Neural cell (in vitro differentiated cells): ENCODE results near the gene ZCCHC4. TPM values are rescaled to one million over a fixed set of nuclear protein-coding genes. Genes with fewer than 3 reads are reported as not detected.
A peak's percentile ranks its signal among the peaks of the same experiment; 100 is the strongest.

Experiments used
- H2AFZ ChIP-seq: fragments of 200-600, 300-800 bp; sonication (generic), shearing (Covaris generic); 2 replicates; pipeline ENCODE4 v1.6.0; 2014; ENCODE audit warnings: low read depth, mild to moderate bottlenecking, antibody characterized with exemption, low read length, moderate library complexity
- H3F3A ChIP-seq: fragments of 200-600 bp; shearing (Covaris generic); 2 replicates; pipeline ENCODE4 v1.6.1; 2016; ENCODE audit warnings: mild to moderate bottlenecking, moderate library complexity, mixed read lengths, antibody characterized with exemption, low read length; ENCODE audit not compliant: insufficient read depth, poor library complexity, severe bottlenecking
- H3K27ac ChIP-seq: fragments of 200-600, 300-800 bp; sonication (generic), shearing (Covaris generic); 2 replicates; pipeline ENCODE4 v1.5.1; 2014; ENCODE audit warnings: mild to moderate bottlenecking, low read length, moderate library complexity
- H3K27me3 ChIP-seq: fragments of 300-800, 200-600 bp; sonication (generic), shearing (Covaris generic); 2 replicates; pipeline ENCODE4 v1.6.0; 2014; ENCODE audit warnings: mild to moderate bottlenecking, low read depth, low read length, moderate library complexity; ENCODE audit not compliant: insufficient read depth
- H3K36me3 ChIP-seq: fragments of 300-800, 200-600 bp; sonication (generic), shearing (Covaris generic); 2 replicates; pipeline ENCODE4 v1.5.1; 2014; ENCODE audit warnings: mild to moderate bottlenecking, antibody characterized with exemption, low read length, moderate library complexity; ENCODE audit not compliant: insufficient read depth
- H3K4me2 ChIP-seq: fragments of 300-800, 200-600 bp; sonication (generic), shearing (Covaris generic); 2 replicates; pipeline ENCODE4 v1.6.0; 2014; ENCODE audit warnings: mild to moderate bottlenecking, low read length
- H3K4me3 ChIP-seq: fragments of 300-800, 200-600 bp; sonication (generic), shearing (Covaris generic); 2 replicates; pipeline ENCODE4 v1.5.1; 2014; ENCODE audit warnings: mild to moderate bottlenecking, low read length, moderate library complexity
- H3K79me2 ChIP-seq: fragments of 200-600 bp; shearing (Covaris generic); replicated peaks from 2 replicates; pipeline ENCODE4 v1.6.0; 2014; ENCODE audit warnings: mild to moderate bottlenecking, low read length, moderate library complexity; ENCODE audit not compliant: insufficient read depth
- H3K9ac ChIP-seq: fragments of 300-800, 200-600 bp; sonication (generic), shearing (Covaris generic); 2 replicates; pipeline ENCODE4 v1.6.1; 2016; ENCODE audit warnings: mild to moderate bottlenecking, low read length, mixed read lengths
- H3K9me2 ChIP-seq: fragments of 200-600 bp; shearing (Covaris generic); 2 replicates; pipeline ENCODE4 v1.6.1; 2016; ENCODE audit warnings: mild to moderate bottlenecking, low read length, mixed read lengths; ENCODE audit not compliant: insufficient read depth
- H3K9me3 ChIP-seq: fragments of 200-600, 300-800 bp; sonication (generic), shearing (Covaris generic); 2 replicates; pipeline ENCODE4 v1.6.1; 2016; ENCODE audit warnings: mild to moderate bottlenecking, mixed run types, low read length, moderate library complexity, mixed read lengths
- H4K20me1 ChIP-seq: fragments of 200-600 bp; shearing (Covaris generic); 2 replicates; pipeline ENCODE4 v1.6.1; 2016; ENCODE audit warnings: mild to moderate bottlenecking, mixed run types; ENCODE audit not compliant: insufficient read depth
- CTCF ChIP-seq: fragments of 450-650 bp; IDR thresholded peaks from 2 replicates; pipeline ENCODE4 v1.5.1; 2014; ENCODE audit warnings: antibody characterized with exemption, mild to moderate bottlenecking, moderate library complexity; ENCODE audit not compliant: poor library complexity, severe bottlenecking
- EP300 ChIP-seq: fragments of 450-650 bp; conservative IDR thresholded peaks from 2 replicates; pipeline ENCODE4 v1.6.1; 2014; ENCODE audit warnings: antibody characterized with exemption, mild to moderate bottlenecking, moderate library complexity; ENCODE audit not compliant: poor library complexity, severe bottlenecking
- EZH2 ChIP-seq: fragments of 200-600, 300-800 bp; shearing (Covaris generic), sonication (generic); IDR thresholded peaks from 2 replicates; pipeline ENCODE4 v1.6.1; 2014; ENCODE audit warnings: antibody characterized with exemption, low read length, borderline replicate concordance, mild to moderate bottlenecking; ENCODE audit not compliant: insufficient read depth, poor library complexity, severe bottlenecking
- MXI1 ChIP-seq: fragments of 450-650 bp; conservative IDR thresholded peaks from 2 replicates; pipeline ENCODE4 v1.6.1; 2014; ENCODE audit warnings: antibody characterized with exemption, mild to moderate bottlenecking; ENCODE audit not compliant: poor library complexity, severe bottlenecking
- POLR2AphosphoS5 ChIP-seq: IDR thresholded peaks from 2 replicates; pipeline ENCODE4 v1.6.1; 2012
- RAD21 ChIP-seq: fragments of 450-650 bp; conservative IDR thresholded peaks from 2 replicates; pipeline ENCODE4 v1.6.1; 2014; ENCODE audit warnings: antibody characterized with exemption, mild to moderate bottlenecking, moderate library complexity
- REST ChIP-seq: IDR thresholded peaks from 2 replicates; pipeline ENCODE4 v1.6.1; 2012; ENCODE audit warnings: borderline replicate concordance
- SMC3 ChIP-seq: fragments of 450-650 bp; conservative IDR thresholded peaks from 2 replicates; pipeline ENCODE4 v1.6.1; 2014; ENCODE audit warnings: antibody characterized with exemption, mild to moderate bottlenecking, moderate library complexity; ENCODE audit not compliant: poor library complexity
- TAF1 ChIP-seq: IDR thresholded peaks from 2 replicates; pipeline ENCODE4 v1.6.1; 2012; ENCODE audit warnings: low read depth
- polyA plus RNA-seq: library from polyadenylated mRNA; depleted of rRNA; stranded (reverse); fragments of >200 nt; gene quantifications from 2 replicates; pipeline ENCODE4 v1.2.3, GENCODE V29; 2014

Gene ZCCHC4
- polyA plus RNA-seq, 1 donor from 2014 or later: 8.6 TPM

- Histone ChIP-seq H3F3A (no peaks in the 10 kb centered on the region), H2AFZ (peak overlapping the region; percentile 73), H3K36me3 (no peaks in the 10 kb centered on the region), H3K4me3 (peak overlapping the region; percentile 94), H3K27ac (peak overlapping the region; percentile 64), H4K20me1 (no peaks in the 10 kb centered on the region), H3K9me3 (no peaks in the 10 kb centered on the region), H3K9me2 (no peaks in the 10 kb centered on the region), H3K27me3 (no peaks in the 10 kb centered on the region), H3K4me2 (peak overlapping the region; percentile 97), H3K79me2 (no peaks in the 10 kb centered on the region), H3K9ac (peak overlapping the region; percentile 74)
- TF ChIP-seq EP300 (no peak), SMC3 (no peak), EZH2 (no peak), TAF1 (no peak), MXI1 (no peak), REST (no peak), CTCF (no peak), POLR2AphosphoS5 (no peak), RAD21 (no peak)
Observed at GRCh38 chr4:25313201-25313895, 774 bp downstream of the ZCCHC4 start.

GRCh38 chr4:25320336-25320735, 7.8 kb downstream of the ZCCHC4 start:
- no peak overlapping the region for H2AFZ ChIP-seq

More at GRCh38 chr4:25320336-25320735, 7.8 kb downstream of the ZCCHC4 start:
- TF ChIP-seq EP300 (peak; percentile 65), POLR2AphosphoS5 (peak; percentile 77), MXI1 (peak; percentile 41), CTCF (no peak)
- H3K9ac ChIP-seq: peak overlapping the region; percentile 8
- no peaks in the 10 kb centered on the region for H3K9me2 ChIP-seq
- no peaks in the 10 kb centered on the region for H3K79me2 ChIP-seq
- no peaks in the 10 kb centered on the region for H3K27me3 ChIP-seq
- no peaks in the 10 kb centered on the region for H3F3A ChIP-seq
- peak overlapping the region; percentile 41 for H3K4me3 ChIP-seq
- H4K20me1 ChIP-seq: no peaks in the 10 kb centered on the region
- H3K36me3 ChIP-seq: no peaks in the 10 kb centered on the region
- peak overlapping the region; percentile 32 for H3K27ac ChIP-seq
- H3K4me2 ChIP-seq: peak overlapping the region; percentile 38
- no peaks in the 10 kb centered on the region for H3K9me3 ChIP-seq
